Measurements from ENCODE around the gene PDE11A.

The PDE11A gene

GRCh38 chr2:177597759-177598158 is 474.8 kb downstream of the PDE11A start:
- DNase-seq (ENCODE audit: low read depth), result no peak

GRCh38 chr2:177596866-177597265 is 475.7 kb downstream of the PDE11A start:
- no peak for DNase-seq (ENCODE audit: low read depth)

GRCh38 chr2:177595126-177595845 is 477.3 kb downstream of the PDE11A start:
- DNase-seq (ENCODE audit: low read depth), result no peak

- DNase-seq (ENCODE audit: low read depth), result no peak
These were observed 479.2 kb downstream of the PDE11A start for GRCh38 chr2:177593402-177593801.

GRCh38 chr2:177592945-177593344 is 479.6 kb downstream of the PDE11A start:
- DNase-seq (ENCODE audit: low read depth), result no peak

GRCh38 chr2:177592397-177592796 is 480.2 kb downstream of the PDE11A start:
- no peak for DNase-seq (ENCODE audit: low read depth)

- no peak for DNase-seq (ENCODE audit: low read depth)
These were observed 483.4 kb downstream of the PDE11A start for GRCh38 chr2:177589186-177589585.

GRCh38 chr2:177588671-177589070 is 483.9 kb downstream of the PDE11A start:
- no peak for DNase-seq (ENCODE audit: low read depth)

- no peak for DNase-seq (ENCODE audit: low read depth)
These were observed 485.2 kb downstream of the PDE11A start for GRCh38 chr2:177587371-177587770.

GRCh38 chr2:177586154-177586553 is 486.4 kb downstream of the PDE11A start:
- DNase-seq (ENCODE audit: low read depth), result no peak

- DNase-seq (ENCODE audit: low read depth), result no peak
These were observed 487.2 kb downstream of the PDE11A start for GRCh38 chr2:177585234-177585863.

GRCh38 chr2:177584030-177584692 is 488.4 kb downstream of the PDE11A start:
- DNase-seq (ENCODE audit: low read depth), result no peak

GRCh38 chr2:177582000-177582399 is 490.6 kb downstream of the PDE11A start:
- no peak for DNase-seq (ENCODE audit: low read depth)

GRCh38 chr2:177579486-177580036 is 493.0 kb downstream of the PDE11A start:
- DNase-seq (ENCODE audit: low read depth), result no peak

GRCh38 chr2:177578454-177578853 is 494.1 kb downstream of the PDE11A start:
- DNase-seq (ENCODE audit: low read depth), result no peak

GRCh38 chr2:177577075-177577474 is 495.5 kb downstream of the PDE11A start:
- DNase-seq (ENCODE audit: low read depth), result no peak

- DNase-seq (ENCODE audit: low read depth), result no peak
These were observed 497.2 kb downstream of the PDE11A start for GRCh38 chr2:177575358-177575757.

GRCh38 chr2:177574356-177574755 is 498.2 kb downstream of the PDE11A start:
- no peak for DNase-seq (ENCODE audit: low read depth)
